Measurements from ENCODE around the gene HLCS.

GRCh38 chr21:36765229-36765628 is 201.2 kb downstream of the HLCS start:
- TF ChIP-seq CTCF (IDR thresholded peaks at IDR 0.05) = no peak
- no peak for TF ChIP-seq EZH2 (IDR thresholded peaks at IDR 0.05)
- no peak for TF ChIP-seq EZH2phosphoT487 (IDR thresholded peaks at IDR 0.05)
